T-helper 1 cell treated with Interleukin-12 subunit alpha and Interleukin-12 subunit beta and Interleukin-4 antibody, amounts not matched to agents 30 ng/mL and 1 ng/mL, for 36 hours (primary cell): ENCODE measurements around the gene PARP8. TPM values are rescaled to one million over a fixed set of nuclear protein-coding genes. Genes with fewer than 3 reads are reported as not detected.

Experiments
- intact Hi-C: fragments of 100-400 bp; cut with micrococcal nuclease; formaldehyde crosslinking; loops from one replicate; pipeline ENCODE4 v1.15.1; 2024
- total RNA-seq: library from RNA; stranded (reverse); gene quantifications from 2 replicates; pipeline ENCODE4 v1.2.3, GENCODE V29; 2022

PARP8 gene
- total RNA-seq, 1 donor from 2014 or later = 91.7 TPM

DNA sequence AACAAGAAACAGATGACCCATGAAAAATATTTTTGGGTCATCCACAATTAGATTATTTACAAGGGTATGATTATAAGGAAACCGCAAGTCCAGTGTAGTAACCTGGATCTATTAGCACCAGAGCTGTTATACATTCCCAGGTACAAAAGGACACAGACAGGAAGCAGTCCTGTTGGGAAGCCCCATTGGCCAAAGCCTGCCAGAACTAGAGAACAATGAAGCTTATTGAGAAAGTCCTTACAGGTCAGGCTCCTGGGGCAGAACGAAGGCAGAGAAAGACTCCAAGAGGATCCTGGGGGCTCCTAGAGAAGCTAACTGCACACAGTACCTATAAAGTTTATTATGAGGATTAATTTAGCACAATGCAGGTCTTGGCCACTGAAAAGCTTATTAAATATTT is 169.9 kb downstream of the PARP8 start:
- intact Hi-C loops = no loop called here

DNA sequence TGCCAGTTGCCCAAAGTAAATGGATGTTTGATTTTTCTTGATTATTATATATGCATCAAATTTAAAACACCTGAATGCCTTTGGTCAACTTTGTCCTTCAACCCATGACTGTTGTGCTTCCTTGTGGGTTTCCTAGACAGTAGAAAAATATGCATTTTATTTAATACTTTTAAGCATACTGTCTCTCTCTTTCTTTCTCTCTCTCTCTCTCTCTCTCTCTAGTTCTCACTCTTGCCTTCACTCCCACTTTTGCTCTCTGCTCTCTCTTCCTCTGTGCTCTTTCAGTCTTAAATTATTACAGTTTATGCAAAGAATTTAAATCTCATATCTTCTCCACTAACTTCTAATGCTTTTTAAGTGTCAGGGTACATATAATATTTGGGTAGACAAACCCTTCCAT is 173.0 kb downstream of the PARP8 start:
- intact Hi-C loops = no loop called here

DNA sequence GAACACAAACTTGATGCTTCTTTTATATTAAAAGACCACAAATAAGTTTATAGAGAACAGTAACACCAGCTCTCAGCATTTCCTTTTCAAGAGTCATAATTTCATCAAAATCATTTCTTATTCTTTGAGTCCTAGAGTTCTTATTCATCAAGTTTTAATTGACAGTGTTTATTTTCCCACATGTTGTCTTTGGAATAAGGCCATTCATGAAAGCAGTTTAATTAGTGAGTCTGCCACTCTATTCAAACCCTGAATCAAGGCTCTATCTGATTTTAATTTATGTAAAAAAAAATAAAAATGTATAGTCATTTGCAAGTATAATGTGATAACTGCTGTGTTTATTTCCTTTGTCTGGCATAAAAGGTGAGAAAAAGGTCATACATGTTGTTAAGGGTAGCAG is 176.7 kb downstream of the PARP8 start:
- intact Hi-C loops = loop anchor here (2.0 kb wide), 1 partner anchor 18 kb away; no protein-coding TSS in a partner anchor

DNA sequence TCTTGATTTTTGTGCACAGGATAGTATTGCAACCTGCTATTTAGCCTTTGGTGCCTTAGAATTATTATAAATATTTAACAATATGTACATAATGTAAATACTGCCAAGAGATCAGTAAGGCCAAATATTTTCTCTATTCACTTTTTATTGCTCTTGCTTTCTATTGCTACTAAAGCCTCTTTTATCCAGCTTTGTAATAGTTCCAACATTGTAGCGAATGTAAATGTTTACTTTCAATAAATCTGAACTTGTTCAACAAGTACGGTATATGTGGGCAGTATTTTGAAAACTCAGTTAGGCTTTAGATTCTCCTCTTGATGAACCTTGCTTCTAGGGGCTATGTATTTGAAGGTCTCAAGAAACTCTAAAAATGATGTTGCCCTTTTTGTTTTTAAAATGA is 179.8 kb downstream of the PARP8 start:
- intact Hi-C loops = no loop called here

DNA sequence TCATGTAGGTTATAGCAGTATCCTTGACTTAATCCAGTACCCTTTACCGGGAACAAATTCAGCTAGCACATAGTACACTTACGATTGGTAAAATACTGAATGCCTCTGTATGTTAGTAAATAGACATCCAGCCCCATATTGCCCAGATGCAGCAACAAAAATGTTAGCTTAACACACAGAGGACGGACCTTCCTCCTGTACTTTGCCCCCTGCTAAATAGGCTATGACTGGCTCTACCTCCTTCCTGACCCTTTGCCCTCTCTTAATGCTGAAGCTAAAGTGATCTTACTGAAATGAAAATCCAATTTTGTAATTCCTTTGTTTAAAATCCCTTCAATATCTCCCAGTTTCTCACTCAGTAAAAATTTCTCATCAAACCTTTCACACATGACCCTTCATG is 183.1 kb downstream of the PARP8 start:
- intact Hi-C loops = no loop called here

DNA sequence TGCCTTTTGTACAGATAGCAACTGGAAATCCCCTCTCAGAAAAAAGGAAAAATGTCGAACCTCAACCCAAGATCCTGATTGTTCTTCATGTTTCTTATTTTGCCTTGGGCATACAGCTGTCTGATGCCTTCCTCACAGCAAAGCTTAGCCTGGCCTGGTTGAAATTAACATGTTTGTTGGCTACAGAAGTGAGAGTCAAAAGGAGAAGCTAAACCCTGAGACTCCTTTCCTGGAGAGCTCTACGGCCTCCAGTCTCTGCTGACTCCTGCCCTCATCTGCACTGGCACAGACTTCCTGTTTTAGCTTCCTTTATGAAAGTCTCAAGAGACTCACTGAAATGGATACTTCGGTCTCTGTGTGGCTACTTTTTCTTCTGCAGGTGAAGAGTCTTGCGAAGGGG is 186.7 kb downstream of the PARP8 start:
- intact Hi-C loops = no loop called here

DNA sequence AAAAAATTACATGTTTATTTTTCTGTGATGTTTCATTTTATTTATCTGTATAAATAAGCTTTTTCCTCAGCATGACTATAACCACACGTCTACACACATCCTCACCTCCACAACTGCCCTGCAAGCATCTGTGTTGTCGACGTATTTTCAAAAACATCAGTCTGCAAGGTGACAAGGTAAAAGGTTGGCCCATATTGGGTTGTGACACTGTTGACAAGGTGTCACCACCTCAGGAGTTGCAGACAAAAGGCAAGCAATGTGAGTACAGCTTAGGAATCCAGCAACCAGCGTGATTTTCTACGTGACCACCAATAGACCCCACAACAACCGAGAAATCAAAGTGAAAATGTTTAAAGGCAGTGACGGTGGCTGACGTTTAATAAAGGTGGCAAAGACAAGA is 187.6 kb downstream of the PARP8 start:
- intact Hi-C loops = no loop called here

DNA sequence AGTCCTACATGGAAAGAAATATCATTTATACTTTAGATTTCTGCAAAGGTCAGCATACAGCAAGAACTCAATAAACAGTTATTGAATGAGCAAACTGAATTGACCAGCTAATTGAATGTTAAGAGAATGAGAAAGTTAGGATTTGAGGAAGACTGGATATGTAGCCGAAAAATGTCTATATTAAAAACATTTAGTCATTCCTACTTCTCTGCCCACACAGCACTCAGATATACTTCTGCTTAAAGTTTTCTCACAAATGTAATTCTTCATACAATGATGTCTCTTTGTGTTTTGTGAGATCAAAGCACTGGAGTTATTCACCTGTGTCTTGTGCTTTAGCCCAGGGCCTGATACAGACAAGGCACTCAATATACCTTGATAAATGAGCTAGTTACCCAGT is 188.6 kb downstream of the PARP8 start:
- intact Hi-C loops = no loop called here

DNA sequence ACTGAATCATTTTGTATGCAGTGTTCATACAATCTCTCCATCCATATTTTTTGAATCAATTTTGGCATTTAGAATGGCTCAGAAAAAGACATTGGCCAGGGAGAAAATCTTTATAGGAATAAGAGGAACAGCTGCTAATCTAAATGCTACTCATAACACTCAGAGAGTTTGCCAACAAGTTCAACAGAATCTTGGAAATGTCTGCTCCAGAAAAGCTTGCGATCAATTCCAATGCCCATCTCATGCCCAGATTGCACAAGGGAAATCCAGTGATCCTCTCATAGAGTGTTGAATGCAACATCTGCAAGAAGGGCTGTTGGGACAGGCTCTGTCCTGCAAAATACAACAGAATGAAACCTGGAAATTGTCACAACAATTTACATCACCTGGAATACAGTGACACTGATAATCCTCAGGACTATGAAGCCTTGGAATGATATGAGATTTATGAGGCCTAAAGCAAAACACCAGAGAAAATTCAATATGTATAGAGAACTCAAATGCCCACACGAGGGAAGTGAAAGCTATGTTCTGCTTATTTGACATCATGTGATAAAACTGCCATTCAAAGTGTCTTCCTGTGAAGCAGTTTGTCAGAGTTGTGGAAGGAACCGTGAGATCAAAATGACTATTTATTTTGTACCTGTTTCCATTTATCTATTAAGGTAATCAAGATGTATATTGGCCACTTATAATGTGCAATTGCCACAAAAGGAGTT is 190.1 kb downstream of the PARP8 start:
- intact Hi-C loops = no loop called here

DNA sequence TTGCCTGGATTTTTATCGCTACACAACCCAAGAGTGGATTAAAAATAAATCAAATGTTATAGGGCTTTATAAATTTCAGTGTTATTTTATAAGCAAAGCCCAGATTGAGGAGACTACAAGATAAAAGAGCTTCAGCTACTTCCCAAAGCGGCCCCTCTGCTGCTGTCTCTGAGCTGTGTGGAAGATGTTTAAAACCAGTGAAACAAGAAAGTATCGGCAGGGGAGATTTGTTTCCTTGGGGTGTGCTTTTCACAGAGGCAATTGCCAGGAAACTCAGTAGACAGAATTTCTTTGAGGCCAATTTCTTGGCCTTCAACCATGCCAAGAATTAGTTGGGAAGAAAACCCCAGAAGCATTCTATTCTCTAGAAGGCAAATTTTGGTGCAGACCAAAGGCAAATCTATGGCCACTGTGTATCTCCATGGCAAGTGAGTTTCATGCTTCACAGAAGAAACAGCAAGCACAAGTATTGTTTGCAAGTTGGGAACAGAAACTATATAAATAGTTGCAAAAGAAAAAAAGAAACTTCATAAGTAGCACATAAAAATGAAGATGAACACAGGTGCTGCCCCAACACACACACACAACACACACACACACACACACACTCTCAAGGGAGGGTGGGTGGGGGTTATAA is 197.2 kb downstream of the PARP8 start:
- intact Hi-C loops = no loop called here

DNA sequence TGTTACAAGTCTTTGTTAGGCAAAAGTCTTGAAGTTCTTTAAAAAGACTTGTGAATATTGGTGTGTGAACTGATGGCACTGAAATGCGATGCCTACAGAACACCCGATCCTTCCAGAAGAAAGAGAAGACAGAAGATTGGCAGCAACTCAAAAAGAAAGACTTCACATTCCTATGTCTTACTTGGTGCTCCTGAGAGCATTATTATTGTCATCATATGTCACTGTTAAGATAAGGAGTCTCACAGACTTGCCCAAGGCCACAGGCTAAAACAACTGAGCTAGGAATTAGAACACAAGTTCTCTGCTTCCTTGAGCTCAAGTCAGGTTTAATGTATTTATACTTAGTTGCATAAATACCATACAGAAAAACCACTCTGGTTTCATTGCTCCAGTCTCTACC is 198.0 kb downstream of the PARP8 start:
- intact Hi-C loops = no loop called here

DNA sequence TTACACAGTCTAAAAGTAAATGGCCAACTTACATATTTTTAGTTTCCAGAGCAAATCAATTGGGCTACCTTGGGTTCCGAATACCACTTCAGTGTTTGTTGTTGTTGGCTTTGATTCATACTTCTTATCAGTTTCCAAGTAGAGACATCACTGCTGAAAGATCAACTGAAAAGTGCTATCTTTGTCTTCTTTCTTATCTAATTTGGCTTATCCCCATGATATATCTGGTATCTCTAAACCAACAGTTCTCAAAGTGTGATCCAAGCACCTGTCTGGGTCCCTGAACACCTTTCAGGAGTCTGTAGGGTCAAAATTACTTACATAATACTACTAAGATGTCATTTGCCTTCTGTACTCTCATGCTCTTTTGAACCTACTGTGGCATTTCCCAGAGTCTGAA is 200.0 kb downstream of the PARP8 start:
- intact Hi-C loops = no loop called here

DNA sequence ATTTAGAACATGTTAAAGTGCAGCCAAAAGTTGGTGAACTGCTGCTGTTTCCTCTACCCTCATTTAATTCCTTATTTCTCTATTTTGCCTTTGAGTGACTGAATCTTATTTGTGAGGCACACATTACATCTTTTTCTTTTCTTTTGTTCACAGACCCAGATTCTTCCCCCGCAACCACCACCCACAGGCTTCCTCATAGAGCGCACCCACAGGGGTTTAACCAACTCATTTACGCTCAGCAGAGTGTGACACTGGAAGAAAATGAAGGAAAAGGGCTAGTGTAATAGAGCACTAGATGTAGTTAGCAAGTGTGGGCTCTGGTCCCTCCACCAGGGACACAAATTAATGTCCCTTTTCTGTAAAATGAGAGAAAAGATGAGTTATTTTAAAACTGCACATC is 200.7 kb downstream of the PARP8 start:
- intact Hi-C loops = no loop called here

DNA sequence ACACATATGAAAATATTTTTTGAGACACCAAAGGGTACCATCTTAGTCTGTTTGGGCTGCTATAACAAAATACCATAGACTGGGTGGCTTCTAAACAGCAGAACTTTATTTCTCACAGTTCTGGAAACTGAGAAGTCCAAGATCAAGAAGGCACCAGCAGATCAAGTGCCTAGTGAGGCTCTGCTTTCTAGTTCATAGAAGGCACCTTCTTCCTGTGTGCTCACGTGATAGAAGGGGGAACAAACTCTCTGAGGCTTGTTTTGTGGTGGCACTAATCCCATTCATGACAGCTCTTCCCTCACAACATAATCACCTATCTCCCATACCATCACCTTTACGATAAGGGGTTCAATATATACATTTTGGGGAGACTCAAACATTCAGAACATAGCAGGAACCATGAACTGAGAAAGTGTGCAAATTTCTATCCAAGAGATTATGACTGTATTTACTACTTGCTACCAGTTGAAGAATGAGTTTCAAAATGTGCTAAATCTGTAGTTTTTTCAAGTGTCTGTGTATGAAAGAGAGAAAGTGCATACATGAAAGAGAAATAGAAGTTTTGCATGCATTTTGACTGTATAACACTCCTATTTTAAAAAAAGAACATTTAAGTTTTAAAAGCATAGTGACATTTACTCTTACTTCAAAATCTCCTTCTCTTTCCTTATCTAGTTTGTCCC is 207.3 kb downstream of the PARP8 start:
- intact Hi-C loops = no loop called here

DNA sequence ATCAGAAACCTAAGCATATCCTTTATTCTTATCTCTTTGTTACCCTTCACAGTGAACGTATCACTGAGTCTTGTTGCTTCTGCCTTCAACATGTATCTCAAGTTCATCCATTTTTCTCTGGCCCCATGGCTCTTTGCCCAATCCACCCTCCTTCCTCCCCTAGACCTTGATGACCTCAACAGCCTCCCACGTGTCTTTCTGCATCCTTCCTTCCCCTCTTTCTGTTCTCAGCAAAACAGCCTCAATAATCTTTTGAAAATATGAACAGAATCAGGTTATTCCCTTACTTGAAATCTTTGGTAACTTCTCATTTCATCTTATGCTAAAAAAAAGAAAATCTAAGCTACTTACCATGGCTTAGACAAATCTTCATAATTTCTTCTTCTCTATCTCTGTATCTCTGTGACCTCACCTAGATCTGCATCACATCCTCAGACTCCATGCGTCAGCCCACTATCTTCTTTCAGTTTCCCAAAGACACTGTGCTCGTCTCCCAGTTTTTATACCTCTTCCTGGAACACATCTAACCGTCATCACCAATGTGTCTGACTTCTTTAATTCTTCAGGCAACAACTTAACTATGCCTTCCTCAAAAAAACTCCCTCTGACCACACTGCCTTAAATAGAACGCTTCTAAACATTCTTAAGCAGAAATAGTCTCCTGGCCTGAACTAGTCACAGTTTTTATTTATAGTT is 208.0 kb downstream of the PARP8 start:
- intact Hi-C loops = no loop called here

DNA sequence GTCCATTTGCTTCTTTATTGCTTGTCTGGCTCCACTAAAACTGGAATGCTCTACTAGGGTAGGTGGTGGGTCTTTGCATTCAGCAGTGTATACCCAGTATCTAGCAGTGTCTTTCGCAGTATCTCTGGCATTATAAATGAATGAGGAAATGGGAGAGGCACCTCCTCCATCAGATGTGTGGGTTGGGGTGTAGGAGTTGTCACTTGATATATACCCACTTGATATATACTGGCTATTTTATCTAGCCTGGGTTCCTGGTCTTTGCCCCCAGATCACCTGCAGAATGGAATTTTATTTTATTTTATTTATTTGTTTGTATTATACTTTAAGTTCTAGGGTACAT is 208.5 kb downstream of the PARP8 start:
- intact Hi-C loops = no loop called here

DNA sequence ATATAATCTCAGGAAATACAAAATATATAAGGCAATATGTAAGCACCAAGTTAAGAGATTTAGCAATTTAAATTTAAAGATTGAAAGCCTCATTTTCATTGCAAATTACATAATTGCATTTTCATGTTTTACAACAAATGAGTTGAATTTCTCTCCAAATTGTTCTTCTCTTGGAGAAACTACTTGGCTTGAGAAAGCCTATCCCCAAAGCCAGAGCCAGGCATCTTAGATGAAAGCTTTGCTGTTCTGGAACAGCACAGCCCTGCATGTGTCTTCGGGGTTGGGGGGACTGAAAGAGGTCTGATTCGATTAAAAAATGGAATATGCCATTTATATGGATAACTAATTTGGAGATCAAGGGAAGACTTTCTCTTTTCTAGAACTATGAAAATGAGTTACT is 212.0 kb downstream of the PARP8 start:
- intact Hi-C loops = no loop called here

DNA sequence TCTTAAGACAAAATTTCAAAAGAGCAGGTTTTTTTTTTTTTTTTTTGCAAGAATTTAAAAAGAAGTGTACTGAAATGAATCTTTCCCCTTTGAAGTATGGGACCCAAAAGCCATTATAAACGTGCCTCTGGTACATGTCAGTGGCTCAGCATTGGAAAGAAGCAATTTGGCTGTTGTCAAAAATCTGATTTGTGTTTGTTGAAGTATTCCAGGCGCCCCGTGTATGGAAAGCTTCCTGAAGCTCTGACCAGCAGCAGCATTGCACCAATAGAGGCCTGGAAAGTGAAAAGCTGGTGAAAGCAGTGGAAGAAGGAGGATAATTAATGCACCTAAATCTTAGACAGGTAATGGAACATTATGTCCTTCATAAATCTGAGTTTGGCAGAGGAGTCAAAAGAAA is 215.0 kb downstream of the PARP8 start:
- intact Hi-C loops = no loop called here

DNA sequence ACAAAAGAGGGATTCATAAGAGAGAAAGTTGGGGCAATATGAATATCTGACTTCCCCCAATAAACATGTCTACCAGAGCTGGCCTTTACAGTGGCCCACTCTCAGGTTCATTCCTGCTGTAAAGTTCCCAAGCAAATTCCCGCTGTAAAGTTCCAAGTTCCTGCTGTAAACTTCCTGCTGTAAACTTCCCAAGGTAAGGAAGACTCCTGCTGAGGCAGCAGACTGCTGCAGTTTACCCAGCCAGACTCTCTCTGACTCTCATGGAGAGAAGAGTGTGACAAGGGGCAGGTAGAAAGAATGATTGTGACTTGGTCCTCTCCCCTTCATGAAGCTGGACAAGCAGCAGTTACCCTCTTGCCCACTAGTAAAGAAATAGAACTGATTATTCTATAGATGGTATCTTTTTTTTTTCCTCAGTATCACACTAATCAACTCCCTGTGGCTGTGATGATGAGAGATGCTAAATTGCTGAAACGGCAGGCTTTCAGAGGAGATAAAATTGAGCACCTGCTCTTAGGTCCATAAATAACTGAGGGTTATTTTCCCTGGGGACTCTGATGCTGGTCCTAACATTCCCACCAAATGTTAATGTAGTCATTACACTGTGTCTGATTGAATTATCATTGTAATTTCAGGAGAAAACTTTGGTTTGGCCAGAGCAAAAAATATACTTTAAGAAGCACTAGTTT is 220.4 kb downstream of the PARP8 start:
- intact Hi-C loops = no loop called here

DNA sequence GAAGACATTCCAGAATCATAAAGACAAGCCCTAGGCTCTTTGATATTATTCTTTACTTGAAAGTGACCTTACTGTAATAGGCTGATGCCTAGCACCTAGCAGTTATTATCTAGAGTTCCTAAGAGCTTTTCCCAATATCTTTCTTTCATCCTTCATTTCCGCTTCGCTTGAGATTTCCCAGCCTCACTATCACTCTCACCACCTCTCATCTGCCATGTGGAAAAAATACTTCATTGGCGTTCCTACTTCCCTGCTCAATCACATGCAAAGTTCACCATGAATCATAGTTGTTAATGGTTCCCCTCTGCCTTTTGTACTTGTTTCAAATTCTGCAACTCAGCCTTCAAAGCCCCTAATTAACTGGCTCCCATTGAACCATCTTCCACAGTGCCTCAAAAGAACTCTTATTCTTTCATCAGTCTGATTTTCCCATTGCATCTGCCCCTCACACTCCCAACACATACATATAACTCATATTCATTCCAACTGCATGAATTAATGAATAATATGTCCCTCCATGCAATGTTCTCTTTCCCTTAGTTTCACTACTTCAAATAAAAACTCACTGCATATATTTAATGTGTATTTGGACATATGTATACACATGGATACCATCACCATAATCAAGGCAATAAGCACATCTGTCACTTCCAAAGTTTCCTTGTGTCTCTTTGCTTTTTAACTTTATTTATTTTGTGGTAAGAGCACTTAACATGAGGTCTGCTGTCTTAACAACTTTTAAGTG is 221.6 kb downstream of the PARP8 start:
- intact Hi-C loops = no loop called here

DNA sequence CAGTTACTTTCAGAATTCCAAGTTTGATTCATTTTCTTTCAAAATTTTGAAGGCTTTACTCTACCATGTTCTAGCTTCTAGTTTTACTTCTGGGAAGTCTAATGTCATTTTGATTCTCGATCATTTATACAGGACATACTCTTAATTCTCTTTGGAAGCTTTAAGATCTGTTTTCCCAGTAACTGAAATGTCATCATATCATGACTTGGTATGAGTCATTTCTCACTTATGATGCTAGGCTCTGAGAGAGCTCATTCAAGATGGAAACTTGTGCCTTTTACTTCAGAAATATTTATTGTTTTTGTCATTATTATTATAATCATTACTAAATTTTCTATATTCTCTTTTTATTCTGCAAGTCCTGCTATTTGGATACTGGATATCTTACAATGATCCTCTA is 222.3 kb downstream of the PARP8 start:
- intact Hi-C loops = no loop called here
